ENCODE measurements around the gene CUBN.

DNA sequence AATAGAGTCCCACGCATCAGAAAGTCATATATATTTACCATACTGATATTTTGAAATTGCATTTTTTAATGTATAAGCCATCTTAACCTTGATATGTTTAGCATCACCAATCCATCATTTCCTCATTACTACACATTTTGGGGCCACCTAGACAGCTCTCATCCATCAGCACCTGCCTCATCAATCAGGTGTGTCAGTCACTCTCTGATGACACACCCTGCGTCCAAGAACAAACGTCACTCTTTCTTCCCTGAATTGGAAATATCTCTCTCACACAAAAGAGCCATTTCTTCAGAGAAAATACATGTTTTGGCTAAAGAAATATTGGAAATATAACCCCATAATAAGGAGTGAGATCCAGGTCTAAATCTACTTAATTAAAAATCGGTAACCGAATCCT, 273.5 kb downstream of the CUBN start:
- TF ChIP-seq U2AF1 (optimal IDR thresholded peaks at IDR 0.05; ENCODE audit: low read depth, low read length) (no peak), ARNT (IDR thresholded peaks at IDR 0.05) (no peak), STAT5B (CRISPR knock-in tag; IDR thresholded peaks at IDR 0.05) (no peak), MAZ (CRISPR knock-in tag; conservative IDR thresholded peaks at IDR 0.05 in 1 of 2, IDR thresholded peaks at IDR 0.05 in 1 of 2) (no peak)
- TF ChIP-seq, protein P1, sequence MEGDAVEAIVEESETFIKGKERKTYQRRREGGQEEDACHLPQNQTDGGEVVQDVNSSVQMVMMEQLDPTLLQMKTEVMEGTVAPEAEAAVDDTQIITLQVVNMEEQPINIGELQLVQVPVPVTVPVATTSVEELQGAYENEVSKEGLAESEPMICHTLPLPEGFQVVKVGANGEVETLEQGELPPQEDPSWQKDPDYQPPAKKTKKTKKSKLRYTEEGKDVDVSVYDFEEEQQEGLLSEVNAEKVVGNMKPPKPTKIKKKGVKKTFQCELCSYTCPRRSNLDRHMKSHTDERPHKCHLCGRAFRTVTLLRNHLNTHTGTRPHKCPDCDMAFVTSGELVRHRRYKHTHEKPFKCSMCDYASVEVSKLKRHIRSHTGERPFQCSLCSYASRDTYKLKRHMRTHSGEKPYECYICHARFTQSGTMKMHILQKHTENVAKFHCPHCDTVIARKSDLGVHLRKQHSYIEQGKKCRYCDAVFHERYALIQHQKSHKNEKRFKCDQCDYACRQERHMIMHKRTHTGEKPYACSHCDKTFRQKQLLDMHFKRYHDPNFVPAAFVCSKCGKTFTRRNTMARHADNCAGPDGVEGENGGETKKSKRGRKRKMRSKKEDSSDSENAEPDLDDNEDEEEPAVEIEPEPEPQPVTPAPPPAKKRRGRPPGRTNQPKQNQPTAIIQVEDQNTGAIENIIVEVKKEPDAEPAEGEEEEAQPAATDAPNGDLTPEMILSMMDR (IDR thresholded peaks at IDR 0.05 in 2 of 3, conservative IDR thresholded peaks at IDR 0.05 in 1 of 3; ENCODE audit: insufficient read depth in 2 of 3, low read depth in 1 of 3, low read length in 3 of 3) = no peak

Data from K562 (cell line).